ENCODE results near the gene ARL5A. TPM values are rescaled to one million over a fixed set of nuclear protein-coding genes. Genes with fewer than 3 reads are reported as not detected.

ARL5A gene
- total and polyA plus RNA-seq, 2 donors (not counting 3 experiments of a cell fraction or from before 2014, with no cell fraction given), result 25.8 to 73.2 TPM

- dilution Hi-C loops (cut with MboI; ENCODE audit: extremely low pct_ligation_motif_present, low sequenced_read_pairs), result no loop called here
These were observed 41.7 kb downstream of the ARL5A start for GRCh38 chr2:151786483-151786882.

More at GRCh38 chr2:151786483-151786882, 41.7 kb downstream of the ARL5A start:
- no peak for TF ChIP-seq MAX (IDR thresholded peaks at IDR 0.05; ENCODE audit: insufficient read depth, insufficient read length)
- TF ChIP-seq POLR2AphosphoS5 (IDR thresholded peaks at IDR 0.05; ENCODE audit: insufficient read depth, low read depth, low read length), result no peak
- no peak for TF ChIP-seq POLR2A (IDR thresholded peaks at IDR 0.05; ENCODE audit: low read depth, low read length)
- TF ChIP-seq EZH2 (IDR thresholded peaks at IDR 0.05; ENCODE audit: borderline replicate concordance, low read depth, low read length, severe bottlenecking), result no peak
- TF ChIP-seq GATA2 (IDR thresholded peaks at IDR 0.05; ENCODE audit: insufficient read depth, insufficient read length, low read depth, low read length), result no peak
- no peak for TF ChIP-seq FOS (IDR thresholded peaks at IDR 0.05; ENCODE audit: borderline replicate concordance, insufficient read depth, low read length)
- TF ChIP-seq JUN (IDR thresholded peaks at IDR 0.05; ENCODE audit: borderline replicate concordance, insufficient read depth, insufficient read length, low read depth), result no peak
- no peak for TF ChIP-seq CTCF (IDR thresholded peaks at IDR 0.05; ENCODE audit: extremely low read depth in 1 of 2, insufficient read depth in 1 of 2, low read depth in 1 of 2, low read length in 2 of 2)
- no peak for TF ChIP-seq MYC (IDR thresholded peaks at IDR 0.05; ENCODE audit: low read depth, low read length)
- no peaks in the 10 kb centered on the region for H3K4me1 ChIP-seq (ENCODE audit: control insufficient read depth, extremely low read depth, insufficient read depth, low read length)
- H3K4me2 ChIP-seq (ENCODE audit: insufficient read depth, low read length), result no peak overlapping the region
- intact Hi-C loops (cut with micrococcal nuclease), result no loop called here
- H3K27me3 ChIP-seq (ENCODE audit: control insufficient read depth in 2 of 2, insufficient read depth in 2 of 2, low read length in 2 of 2), result no peaks in the 10 kb centered on the region
- H2AFZ ChIP-seq (ENCODE audit: low read depth, low read length), result no peak overlapping the region
- no peaks in the 10 kb centered on the region for H4K20me1 ChIP-seq (replicated peaks; ENCODE audit: control insufficient read depth, extremely low read depth, insufficient read depth, low read length)
- H3K36me3 ChIP-seq (ENCODE audit: control insufficient read depth in 2 of 2, extremely low read depth in 1 of 2, insufficient read depth in 2 of 2, low read length in 2 of 2), result peaks cover 1 to 5% of the 10 kb centered on the region in 2 experiments
- BruUV-seq (replicated peaks), result no TSS peak
- CTCF ChIA-PET, result interaction anchor here (1.0 kb wide), 1 partner anchor 22 kb away, joined by 3 read pairs; no protein-coding TSS in a partner anchor
- FAIRE-seq (no peak), DNase-seq (ENCODE audit: low read depth, low spot score) (no peak)
- H3K4me3 ChIP-seq (replicated peaks in 1 of 3; ENCODE audit: insufficient read depth in 1 of 3, low read depth in 1 of 3, low read length in 3 of 3), result no peak overlapping the region
- H3K79me2 ChIP-seq (ENCODE audit: control insufficient read depth, insufficient read depth, low read length), result no peaks in the 10 kb centered on the region
- H3K9me3 ChIP-seq (replicated peaks; ENCODE audit: control insufficient read depth, insufficient read depth, low read length), result no peaks in the 10 kb centered on the region
- POLR2A ChIA-PET, result no interaction called here
- H3K9ac ChIP-seq (replicated peaks; ENCODE audit: extremely low read depth, insufficient read depth, low read length), result no peak overlapping the region
- no peak overlapping the region for H3K27ac ChIP-seq (ENCODE audit: insufficient read depth, low read depth, low read length)
- no peaks in the 10 kb centered on the region for H3K9me1 ChIP-seq (replicated peaks; ENCODE audit: control insufficient read depth, extremely low read depth, insufficient read depth, low read length)
